Astrocyte of the cerebellum (primary cell): ENCODE results near the gene RAI1.

Source experiments
- DNase-seq: peaks from one replicate; pipeline ENCODE4 v3.0.0-alpha.2; 2011; ENCODE audit warnings: low read depth
- H3K4me3 ChIP-seq: 2 replicates; pipeline ENCODE4 v1.5.1; 2011; ENCODE audit warnings: mild to moderate bottlenecking, low read depth, low read length, moderate library complexity
- CTCF ChIP-seq: IDR thresholded peaks from 2 replicates; pipeline ENCODE4 v1.5.1; 2012; ENCODE audit warnings: low read length, low read depth, moderate library complexity, mild to moderate bottlenecking; ENCODE audit errors: missing control alignments
- in situ Hi-C: cut with HindIII; loops from 2 replicates; pipeline ENCODE4 v1.10.0; 2017; ENCODE audit warnings: low sequenced_read_pairs

RAI1 gene

GRCh38 chr17:17788967-17789366, 107.7 kb downstream of the RAI1 start:
- no peak overlapping the region for H3K4me3 ChIP-seq
- in situ Hi-C loops, result no loop called here
- TF ChIP-seq CTCF, result no peak
- no peak for DNase-seq

DNA sequence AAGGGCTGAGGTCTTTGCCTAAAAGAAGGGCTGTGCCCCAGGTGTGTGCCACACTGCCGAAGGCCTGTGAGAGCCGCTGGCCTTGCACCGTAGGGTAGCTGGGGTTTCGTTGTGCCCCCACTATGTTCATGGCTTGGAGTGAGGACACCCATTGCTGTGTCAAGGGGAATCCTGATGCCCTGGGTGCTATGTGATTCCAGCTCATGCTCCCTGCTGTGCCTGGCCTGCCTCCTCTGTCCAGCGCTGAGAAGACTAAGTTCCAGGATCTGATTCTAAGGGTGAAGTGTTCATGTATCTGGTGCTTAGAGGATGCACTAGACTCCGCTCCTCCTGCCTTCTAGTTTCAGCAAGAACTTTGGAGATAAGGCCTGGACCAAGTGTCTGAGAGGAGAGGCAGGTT, 108.2 kb downstream of the RAI1 start:
- in situ Hi-C loops, result no loop called here
- no peak for DNase-seq
- no peak overlapping the region for H3K4me3 ChIP-seq
- no peak for TF ChIP-seq CTCF

DNA sequence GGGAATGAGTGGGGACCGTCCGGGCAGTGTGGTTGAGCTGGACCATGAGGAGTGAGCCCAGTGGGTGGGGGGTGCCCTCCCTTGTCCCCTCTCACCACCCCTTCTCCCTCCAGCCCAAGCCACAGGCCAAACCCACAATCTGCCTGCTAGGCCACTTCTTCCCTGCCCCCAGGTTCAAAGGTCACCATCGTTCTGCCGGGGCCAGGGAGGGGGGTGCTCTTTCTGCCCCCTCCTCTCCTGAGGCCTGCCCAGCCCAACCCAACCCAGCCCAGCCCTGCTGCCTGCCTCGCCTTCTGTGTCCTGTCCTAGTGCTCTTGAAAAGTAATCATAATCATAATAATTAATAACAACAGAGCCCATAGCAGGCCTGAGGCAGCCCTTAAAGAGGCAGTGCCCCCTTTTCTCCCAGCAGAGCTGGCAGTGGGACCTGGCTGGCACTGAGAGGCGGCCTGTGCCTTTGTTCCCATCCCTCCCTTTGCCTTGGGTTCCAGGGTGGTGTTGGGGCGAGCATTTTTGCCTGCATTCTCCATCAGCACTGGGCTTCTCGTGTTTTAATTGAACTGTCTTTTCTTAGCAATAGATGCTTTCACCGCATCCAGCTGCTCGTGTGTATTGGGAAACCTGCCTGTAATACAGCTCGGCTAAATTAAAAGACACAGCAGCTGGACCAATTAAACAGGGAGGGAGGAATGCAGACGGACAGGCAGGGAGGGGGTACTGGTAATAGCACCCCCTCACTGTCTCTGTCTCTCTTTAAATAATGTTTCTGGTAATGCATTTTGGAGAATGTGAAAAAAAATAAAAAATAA, 108.8 kb downstream of the RAI1 start:
- no peak overlapping the region for H3K4me3 ChIP-seq
- no peak for TF ChIP-seq CTCF
- in situ Hi-C loops, result no loop called here
- no peak for DNase-seq

DNA sequence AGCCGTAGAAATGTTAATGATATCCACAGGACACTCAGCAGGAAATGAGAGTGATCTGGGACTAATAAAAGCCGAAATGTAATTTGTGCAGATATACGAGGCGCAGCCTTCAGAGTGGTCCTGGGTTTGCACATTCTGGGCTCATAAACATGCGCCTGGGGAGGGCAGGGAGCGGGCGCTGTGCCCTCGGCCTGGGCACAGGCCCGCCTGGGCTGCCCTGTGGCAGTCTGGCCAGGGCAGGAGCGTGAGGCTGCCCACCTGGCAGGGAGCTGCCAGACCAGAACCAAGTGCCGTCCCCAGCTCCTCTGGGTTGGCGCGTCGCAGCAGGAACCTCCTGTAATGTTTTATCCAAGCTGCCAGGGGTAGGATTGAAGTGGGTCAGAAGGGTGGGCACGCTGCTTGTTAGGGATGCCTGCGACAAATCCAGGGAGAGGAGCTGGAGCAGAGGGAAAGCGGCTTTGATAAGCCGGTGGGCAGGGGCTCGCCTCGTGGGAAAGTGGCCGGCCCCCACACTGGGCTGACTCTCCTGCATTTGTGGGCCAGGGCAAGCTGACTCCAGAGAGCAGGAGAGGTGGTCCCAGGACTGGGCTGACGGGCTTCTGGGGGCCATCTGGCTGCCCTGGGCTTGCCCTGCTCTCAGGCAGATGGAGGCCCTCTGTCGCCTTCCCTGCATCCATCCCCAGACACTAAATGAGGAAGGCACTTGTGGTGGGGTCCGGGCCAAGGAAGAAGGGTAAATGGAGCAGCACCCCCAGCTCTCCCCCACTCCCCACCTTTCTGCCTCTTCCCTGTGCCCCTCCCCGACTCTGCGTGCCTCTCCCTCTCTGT, 109.6 kb downstream of the RAI1 start:
- TF ChIP-seq CTCF, result no peak
- H3K4me3 ChIP-seq, result no peak overlapping the region
- in situ Hi-C loops, result no loop called here
- DNase-seq, result no peak

DNA sequence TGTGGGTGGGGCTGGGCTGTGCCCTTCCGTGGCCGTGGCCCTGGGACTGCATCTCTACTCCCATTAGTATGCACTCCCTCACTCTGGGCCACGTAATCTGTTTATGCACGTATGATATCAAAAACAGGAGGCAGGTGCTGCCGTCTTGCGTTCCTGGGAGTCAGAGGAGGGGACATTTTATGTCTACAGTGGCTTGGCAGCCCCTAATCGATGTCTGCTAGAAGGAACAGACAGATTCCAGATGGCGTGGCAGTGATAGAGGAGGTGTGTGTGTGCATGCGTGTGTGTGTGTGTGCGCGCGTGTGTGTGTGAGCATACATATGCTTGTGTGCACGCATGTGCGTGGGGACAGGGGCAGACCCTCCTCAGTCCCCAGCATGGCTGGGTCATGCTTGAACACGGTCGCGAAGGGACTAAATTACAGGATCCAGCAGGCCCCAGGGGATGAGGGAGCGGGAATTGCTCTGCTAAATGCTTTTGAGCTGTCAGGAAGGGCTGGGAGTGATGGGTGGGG, 110.8 kb downstream of the RAI1 start:
- no peak for TF ChIP-seq CTCF

GRCh38 chr17:17792551-17793377, 111.5 kb downstream of the RAI1 start:
- peak; percentile 45 for DNase-seq
- in situ Hi-C loops, result no loop called here
- no peak overlapping the region for H3K4me3 ChIP-seq
- TF ChIP-seq CTCF, result no peak

More for the DNA sequence above, 110.8 kb downstream of the RAI1 start:
- DNase-seq, result no peak
- in situ Hi-C loops, result no loop called here
- H3K4me3 ChIP-seq, result no peak overlapping the region
